ENCODE data around the gene HK3. TPM values are rescaled to one million over a fixed set of nuclear protein-coding genes. Genes with fewer than 3 reads are reported as not detected.

Gene HK3
- total RNA-seq, 1 donor from 2014 or later = not detected

DNA sequence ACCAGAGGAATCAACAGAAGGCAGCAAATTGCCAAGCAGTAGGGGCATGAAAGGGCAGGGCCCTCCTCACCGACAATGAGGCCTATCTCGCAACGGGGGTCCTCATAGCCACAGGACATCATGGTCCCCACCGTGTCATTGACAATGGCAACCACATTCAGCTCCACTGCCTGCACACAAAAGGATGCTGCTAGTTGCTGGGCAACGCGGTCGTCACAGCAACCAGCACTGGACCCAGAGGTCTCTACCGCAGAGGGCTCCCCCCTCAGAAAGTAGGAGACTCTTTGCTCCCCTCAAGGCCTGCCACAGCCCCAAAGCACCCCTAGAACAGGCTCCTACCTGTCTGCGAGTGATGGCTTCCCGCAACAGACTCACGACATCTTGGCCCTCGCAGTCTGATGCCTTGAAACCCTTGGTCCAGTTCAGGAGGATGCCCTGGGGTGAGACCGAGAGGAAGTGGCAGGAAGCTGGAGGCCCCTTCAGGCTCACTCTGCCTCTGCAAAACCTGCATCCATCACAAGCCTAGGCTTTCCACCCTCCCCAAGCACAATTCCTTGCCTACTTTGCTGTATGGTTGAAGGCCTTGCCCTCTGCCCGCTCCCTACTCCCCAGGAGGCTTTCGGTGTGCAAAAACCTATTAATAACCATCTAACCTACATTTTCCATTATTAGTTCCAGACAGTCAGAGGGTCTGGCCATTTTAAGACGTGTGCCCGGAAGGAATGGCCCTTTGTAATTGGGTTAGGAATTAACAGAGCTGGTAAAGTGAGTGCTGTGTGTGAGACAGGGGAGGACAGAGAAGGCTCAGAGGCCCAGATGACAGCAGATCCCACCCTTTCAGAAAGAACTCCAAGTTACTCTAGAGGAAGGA, 15.2 kb downstream of the HK3 start:
- no peak overlapping the region for H3K4me3 Mint-ChIP-seq (ENCODE audit: unreplicated experiment)
- peaks cover 6% of the 10 kb centered on the region for H3K4me1 Mint-ChIP-seq (ENCODE audit: low read depth)
- H3K27me3 Mint-ChIP-seq (ENCODE audit: low read depth) = peaks cover 15% of the 10 kb centered on the region
- DNase-seq (ENCODE audit: low spot score) = no peak
- no peak overlapping the region for H3K27ac Mint-ChIP-seq (ENCODE audit: unreplicated experiment)
- TF ChIP-seq, protein P1, sequence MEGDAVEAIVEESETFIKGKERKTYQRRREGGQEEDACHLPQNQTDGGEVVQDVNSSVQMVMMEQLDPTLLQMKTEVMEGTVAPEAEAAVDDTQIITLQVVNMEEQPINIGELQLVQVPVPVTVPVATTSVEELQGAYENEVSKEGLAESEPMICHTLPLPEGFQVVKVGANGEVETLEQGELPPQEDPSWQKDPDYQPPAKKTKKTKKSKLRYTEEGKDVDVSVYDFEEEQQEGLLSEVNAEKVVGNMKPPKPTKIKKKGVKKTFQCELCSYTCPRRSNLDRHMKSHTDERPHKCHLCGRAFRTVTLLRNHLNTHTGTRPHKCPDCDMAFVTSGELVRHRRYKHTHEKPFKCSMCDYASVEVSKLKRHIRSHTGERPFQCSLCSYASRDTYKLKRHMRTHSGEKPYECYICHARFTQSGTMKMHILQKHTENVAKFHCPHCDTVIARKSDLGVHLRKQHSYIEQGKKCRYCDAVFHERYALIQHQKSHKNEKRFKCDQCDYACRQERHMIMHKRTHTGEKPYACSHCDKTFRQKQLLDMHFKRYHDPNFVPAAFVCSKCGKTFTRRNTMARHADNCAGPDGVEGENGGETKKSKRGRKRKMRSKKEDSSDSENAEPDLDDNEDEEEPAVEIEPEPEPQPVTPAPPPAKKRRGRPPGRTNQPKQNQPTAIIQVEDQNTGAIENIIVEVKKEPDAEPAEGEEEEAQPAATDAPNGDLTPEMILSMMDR (IDR thresholded peaks at IDR 0.05) = no peak
- no peaks in the 10 kb centered on the region for H3K36me3 Mint-ChIP-seq (ENCODE audit: low read depth)
- H3K9me3 Mint-ChIP-seq (ENCODE audit: low read depth) = no peaks in the 10 kb centered on the region

DNA sequence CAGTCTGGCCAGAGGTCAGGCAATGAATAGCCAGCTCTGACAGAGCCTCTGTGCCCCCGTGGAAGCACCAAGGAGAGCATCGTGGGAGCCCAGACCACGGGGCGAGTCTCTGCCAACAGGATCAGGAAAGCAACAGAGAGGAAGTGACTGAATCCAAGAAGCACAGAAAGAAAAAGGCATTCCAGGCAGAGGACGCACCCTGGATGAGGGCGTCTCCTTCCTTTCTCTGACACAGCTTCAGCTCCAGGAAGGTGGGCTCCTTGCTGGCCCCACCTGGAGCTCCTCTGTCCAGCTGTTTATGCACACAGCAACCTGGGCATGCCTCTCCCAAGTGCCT, 16.6 kb downstream of the HK3 start:
- H3K4me3 Mint-ChIP-seq (ENCODE audit: unreplicated experiment) = no peak overlapping the region
- H3K27me3 Mint-ChIP-seq (ENCODE audit: low read depth) = peaks cover 15% of the 10 kb centered on the region
- peaks cover 6% of the 10 kb centered on the region for H3K4me1 Mint-ChIP-seq (ENCODE audit: low read depth)
- TF ChIP-seq, protein P1 (IDR thresholded peaks at IDR 0.05) = no peak
- no peaks in the 10 kb centered on the region for H3K9me3 Mint-ChIP-seq (ENCODE audit: low read depth)
- no peaks in the 10 kb centered on the region for H3K36me3 Mint-ChIP-seq (ENCODE audit: low read depth)
- H3K27ac Mint-ChIP-seq (ENCODE audit: unreplicated experiment) = no peak overlapping the region
- DNase-seq (ENCODE audit: low spot score) = no peak

GRCh38 chr5:176881816-176882566, 17.2 kb downstream of the HK3 start:
- peaks cover 16% of the 10 kb centered on the region for H3K27me3 Mint-ChIP-seq (ENCODE audit: low read depth)

DNA sequence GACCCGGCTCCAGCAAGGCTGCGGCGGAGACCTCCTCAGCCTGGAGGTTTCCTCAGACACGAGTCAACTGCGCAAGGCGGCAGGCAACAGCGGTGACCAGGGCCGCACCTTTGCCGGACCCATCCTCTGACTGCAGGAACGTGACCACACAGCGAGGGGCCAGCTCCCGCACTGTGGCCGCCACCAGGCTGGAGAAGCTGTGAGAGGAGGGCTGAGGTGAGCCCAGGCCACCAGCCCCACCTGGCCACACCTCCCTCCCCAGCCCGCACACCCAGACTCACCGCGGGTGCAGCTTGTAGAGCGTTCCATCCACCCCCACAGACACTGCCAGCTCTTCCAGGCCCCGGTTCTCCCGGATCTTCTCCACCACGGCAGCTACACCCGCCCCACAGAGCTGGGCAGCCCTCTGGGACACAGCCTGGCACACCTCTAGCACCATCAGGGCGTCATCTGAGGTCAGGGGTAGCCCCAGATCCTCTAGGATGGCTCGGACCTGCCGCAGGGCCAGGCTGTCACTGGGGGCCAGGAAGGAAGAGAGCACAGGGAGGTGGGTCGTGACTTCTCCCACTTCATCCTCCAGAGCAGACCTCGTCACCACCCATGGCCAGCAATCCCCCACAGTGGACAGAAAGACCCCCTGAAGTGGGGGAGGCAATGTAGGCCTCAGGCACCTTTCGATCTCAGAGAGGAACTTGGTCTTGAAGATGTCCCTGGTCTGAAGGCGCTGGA, 18.0 kb downstream of the HK3 start:
- Mint-ChIP-seq H3K27ac (ENCODE audit: unreplicated experiment) (no peak overlapping the region), H3K27me3 (ENCODE audit: low read depth) (peaks cover 20% of the 10 kb centered on the region), H3K4me1 (ENCODE audit: low read depth) (peaks cover 6% of the 10 kb centered on the region), H3K4me3 (ENCODE audit: unreplicated experiment) (no peak overlapping the region), H3K36me3 (ENCODE audit: low read depth) (no peaks in the 10 kb centered on the region), H3K9me3 (ENCODE audit: low read depth) (no peaks in the 10 kb centered on the region)
- no peak for DNase-seq (ENCODE audit: low spot score)
- TF ChIP-seq, protein P1 (IDR thresholded peaks at IDR 0.05) = no peak

More at GRCh38 chr5:176881816-176882566, 17.2 kb downstream of the HK3 start:
- Mint-ChIP-seq H3K4me3 (ENCODE audit: unreplicated experiment) (no peak overlapping the region), H3K27ac (ENCODE audit: unreplicated experiment) (no peak overlapping the region), H3K9me3 (ENCODE audit: low read depth) (no peaks in the 10 kb centered on the region), H3K4me1 (ENCODE audit: low read depth) (peaks cover 6% of the 10 kb centered on the region), H3K36me3 (ENCODE audit: low read depth) (no peaks in the 10 kb centered on the region)
- TF ChIP-seq, protein P1 (IDR thresholded peaks at IDR 0.05) = no peak
- no peak for DNase-seq (ENCODE audit: low spot score)

Measured in chondrocyte (in vitro differentiated cells).